ENCODE measurements around the gene CARD14. TPM values are rescaled to one million over a fixed set of nuclear protein-coding genes. Genes with fewer than 3 reads are reported as not detected.

The CARD14 gene
- total and polyA plus RNA-seq, 2 of the 13 experiments (the other 11 are each of a cell fraction or from before 2014, with no cell fraction given): 0.11 TPM; not detected in 1

- TF ChIP-seq, protein P1, sequence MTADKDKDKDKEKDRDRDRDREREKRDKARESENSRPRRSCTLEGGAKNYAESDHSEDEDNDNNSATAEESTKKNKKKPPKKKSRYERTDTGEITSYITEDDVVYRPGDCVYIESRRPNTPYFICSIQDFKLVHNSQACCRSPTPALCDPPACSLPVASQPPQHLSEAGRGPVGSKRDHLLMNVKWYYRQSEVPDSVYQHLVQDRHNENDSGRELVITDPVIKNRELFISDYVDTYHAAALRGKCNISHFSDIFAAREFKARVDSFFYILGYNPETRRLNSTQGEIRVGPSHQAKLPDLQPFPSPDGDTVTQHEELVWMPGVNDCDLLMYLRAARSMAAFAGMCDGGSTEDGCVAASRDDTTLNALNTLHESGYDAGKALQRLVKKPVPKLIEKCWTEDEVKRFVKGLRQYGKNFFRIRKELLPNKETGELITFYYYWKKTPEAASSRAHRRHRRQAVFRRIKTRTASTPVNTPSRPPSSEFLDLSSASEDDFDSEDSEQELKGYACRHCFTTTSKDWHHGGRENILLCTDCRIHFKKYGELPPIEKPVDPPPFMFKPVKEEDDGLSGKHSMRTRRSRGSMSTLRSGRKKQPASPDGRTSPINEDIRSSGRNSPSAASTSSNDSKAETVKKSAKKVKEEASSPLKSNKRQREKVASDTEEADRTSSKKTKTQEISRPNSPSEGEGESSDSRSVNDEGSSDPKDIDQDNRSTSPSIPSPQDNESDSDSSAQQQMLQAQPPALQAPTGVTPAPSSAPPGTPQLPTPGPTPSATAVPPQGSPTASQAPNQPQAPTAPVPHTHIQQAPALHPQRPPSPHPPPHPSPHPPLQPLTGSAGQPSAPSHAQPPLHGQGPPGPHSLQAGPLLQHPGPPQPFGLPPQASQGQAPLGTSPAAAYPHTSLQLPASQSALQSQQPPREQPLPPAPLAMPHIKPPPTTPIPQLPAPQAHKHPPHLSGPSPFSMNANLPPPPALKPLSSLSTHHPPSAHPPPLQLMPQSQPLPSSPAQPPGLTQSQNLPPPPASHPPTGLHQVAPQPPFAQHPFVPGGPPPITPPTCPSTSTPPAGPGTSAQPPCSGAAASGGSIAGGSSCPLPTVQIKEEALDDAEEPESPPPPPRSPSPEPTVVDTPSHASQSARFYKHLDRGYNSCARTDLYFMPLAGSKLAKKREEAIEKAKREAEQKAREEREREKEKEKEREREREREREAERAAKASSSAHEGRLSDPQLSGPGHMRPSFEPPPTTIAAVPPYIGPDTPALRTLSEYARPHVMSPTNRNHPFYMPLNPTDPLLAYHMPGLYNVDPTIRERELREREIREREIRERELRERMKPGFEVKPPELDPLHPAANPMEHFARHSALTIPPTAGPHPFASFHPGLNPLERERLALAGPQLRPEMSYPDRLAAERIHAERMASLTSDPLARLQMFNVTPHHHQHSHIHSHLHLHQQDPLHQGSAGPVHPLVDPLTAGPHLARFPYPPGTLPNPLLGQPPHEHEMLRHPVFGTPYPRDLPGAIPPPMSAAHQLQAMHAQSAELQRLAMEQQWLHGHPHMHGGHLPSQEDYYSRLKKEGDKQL (CRISPR knock-in tag; IDR thresholded peaks at IDR 0.05; ENCODE audit: low read depth): peak; percentile 39; the same call in 1 of the 2 replicates
- TF ChIP-seq ZNF629 (CRISPR knock-in tag; conservative IDR thresholded peaks at IDR 0.05) (peak; percentile 4; the same call in 1 of the 2 replicates), NFYB (CRISPR knock-in tag; IDR thresholded peaks at IDR 0.05) (peak; percentile 60), ARID2 (CRISPR knock-in tag; IDR thresholded peaks at IDR 0.05; ENCODE audit: borderline replicate concordance) (peak; percentile 87), HOXA7 (CRISPR knock-in tag; IDR thresholded peaks at IDR 0.05) (no peak), HIVEP1 (CRISPR knock-in tag; IDR thresholded peaks at IDR 0.05) (peak; percentile 68; the same call in 1 of the 2 replicates), IRX3 (CRISPR knock-in tag; IDR thresholded peaks at IDR 0.05; ENCODE audit: borderline replicate concordance, low read depth) (peak; percentile 91), HHEX (CRISPR knock-in tag; IDR thresholded peaks at IDR 0.05) (no peak), ZBTB38 (CRISPR knock-in tag; IDR thresholded peaks at IDR 0.05) (peak; percentile 100), PTBP1 (IDR thresholded peaks at IDR 0.05; ENCODE audit: low read depth, low read length, poor library complexity, severe bottlenecking) (no peak), JDP2 (CRISPR knock-in tag; IDR thresholded peaks at IDR 0.05; ENCODE audit: borderline replicate concordance) (no peak; the same call in 1 of the 2 replicates), KDM6A (CRISPR knock-in tag; IDR thresholded peaks at IDR 0.05; ENCODE audit: low read depth) (peak; percentile 10; the same call in 1 of the 2 replicates), MAZ (IDR thresholded peaks at IDR 0.05; ENCODE audit: borderline replicate concordance, low read depth, low read length) (peak; percentile 42; the same call in 1 of the 2 replicates), MAZ (CRISPR knock-in tag; IDR thresholded peaks at IDR 0.05; ENCODE audit: low read depth) (peak; percentile 99), MBNL3 (CRISPR knock-in tag; conservative IDR thresholded peaks at IDR 0.05) (no peak), MIER2 (CRISPR knock-in tag; IDR thresholded peaks at IDR 0.05) (no peak), ZNF317 (CRISPR knock-in tag; IDR thresholded peaks at IDR 0.05) (peak; percentile 61; the same call in 1 of the 2 replicates), LCORL (IDR thresholded peaks at IDR 0.05) (no peak), LCORL (CRISPR knock-in tag; IDR thresholded peaks at IDR 0.05) (peak; percentile 61; the same call in 1 of the 2 replicates), ZNF230 (CRISPR knock-in tag; IDR thresholded peaks at IDR 0.05) (peak; percentile 80; the same call in 1 of the 2 replicates), ZBTB1 (CRISPR knock-in tag; IDR thresholded peaks at IDR 0.05; ENCODE audit: borderline replicate concordance) (no peak), HNF4A (CRISPR knock-in tag; IDR thresholded peaks at IDR 0.05) (peak; percentile 36; the same call in 1 of the 2 replicates), HOXA3 (CRISPR knock-in tag; IDR thresholded peaks at IDR 0.05) (peak; percentile 95), ZNF576 (CRISPR knock-in tag; IDR thresholded peaks at IDR 0.05) (no peak), GABPA (IDR thresholded peaks at IDR 0.05; ENCODE audit: low read depth, low read length) (no peak), GABPA (CRISPR knock-in tag; IDR thresholded peaks at IDR 0.05; ENCODE audit: low read depth) (no peak)
These were observed 22.6 kb upstream of the CARD14 start, which contains the start of gene EIF4A3 (continued) for GRCh38 chr17:80147035-80147822.
